IMR-90 (cell line): ENCODE data around the gene ICAM5. TPM values are rescaled to one million over a fixed set of nuclear protein-coding genes. Genes with fewer than 3 reads are reported as not detected.

Source experiments
- ATAC-seq: fragments of 200-7000 bp; cut with Tn5 transposase; 2 replicates; pipeline ENCODE4 v1.9.1; 2020; ENCODE audit warnings: low read depth, mild to moderate bottlenecking, moderate library complexity
- BruUV-seq: library from RNA; stranded (reverse); fragments of 400-500 nt; replicated peaks from 2 replicates; lab custom pipeline; 2021; lab: Mats Ljungman, UMichigan
- CTCF ChIA-PET: fragments of 300-600 bp; formaldehyde crosslinking; extraction: SDS; loops from one replicate; lab custom pipeline; 2021; ENCODE audit warnings: antibody characterized with exemption; lab: Yijun Ruan, JAX
- POLR2A ChIA-PET: fragments of 300-600 bp; sonication (Branson Sonifier 250); formaldehyde crosslinking; loops from one replicate; lab custom pipeline; 2022; ENCODE audit warnings: antibody characterized with exemption; ENCODE audit not compliant: unreplicated experiment; lab: Charles Lee
- DNase-seq: peaks from one replicate; pipeline ENCODE4 v3.0.0; 2013
- H2AFZ ChIP-seq: replicated peaks from 2 replicates; pipeline ENCODE3; 2013; ENCODE audit warnings: low read length, mild to moderate bottlenecking; ENCODE audit not compliant: poor library complexity
- H2AK5ac ChIP-seq: 2 replicates; pipeline ENCODE4 v1.6.1; 2013; ENCODE audit warnings: low read depth, low read length, inconsistent platforms
- H2AK9ac ChIP-seq: replicated peaks from 2 replicates; pipeline ENCODE3; 2013; ENCODE audit warnings: mild to moderate bottlenecking, low read depth, low read length, moderate library complexity; ENCODE audit not compliant: poor library complexity
- H2BK120ac ChIP-seq: 2 replicates; pipeline ENCODE4 v1.6.1; 2013; ENCODE audit warnings: low read depth, low read length, inconsistent platforms
- H2BK15ac ChIP-seq: 3 replicates; pipeline ENCODE4 v1.6.1; 2013; ENCODE audit warnings: low read depth, low read length, inconsistent platforms
- H2BK20ac ChIP-seq: 2 replicates; pipeline ENCODE4 v1.6.1; 2013; ENCODE audit warnings: low read depth, mild to moderate bottlenecking, inconsistent platforms, low read length, moderate library complexity
- H2BK5ac ChIP-seq: 2 replicates; pipeline ENCODE4 v1.6.1; 2013; ENCODE audit warnings: mild to moderate bottlenecking, low read depth, low read length, inconsistent platforms; ENCODE audit not compliant: poor library complexity, severe bottlenecking
- H3K14ac ChIP-seq: replicated peaks from 2 replicates; pipeline ENCODE4 v1.6.1; 2013; ENCODE audit warnings: low read depth, low read length, inconsistent platforms
- H3K18ac ChIP-seq: 2 replicates; pipeline ENCODE4 v1.6.1; 2013; ENCODE audit warnings: low read depth, low read length, control low read depth
- H3K23ac ChIP-seq: 2 replicates; pipeline ENCODE4 v1.6.1; 2013; ENCODE audit warnings: low read depth, low read length, inconsistent platforms
- H3K27ac ChIP-seq: 2 replicates; pipeline ENCODE4 v1.5.1; 2013; ENCODE audit warnings: mild to moderate bottlenecking, control low read depth, low read length; ENCODE audit not compliant: insufficient read depth
- H3K27me3 ChIP-seq: 2 replicates; pipeline ENCODE4 v1.6.1; 2013; ENCODE audit warnings: low read length; ENCODE audit not compliant: control insufficient read depth, insufficient read depth
- H3K36me3 ChIP-seq: 2 replicates; pipeline ENCODE4 v1.6.1; 2013; ENCODE audit warnings: low read length, mixed read lengths; ENCODE audit not compliant: control insufficient read depth, insufficient read depth
- H3K4ac ChIP-seq: 2 replicates; pipeline ENCODE4 v1.6.1; 2013; ENCODE audit warnings: low read depth, low read length, inconsistent platforms
- H3K4me1 ChIP-seq: 2 replicates; pipeline ENCODE4 v1.6.1; 2013; ENCODE audit warnings: low read length, mixed read lengths; ENCODE audit not compliant: control insufficient read depth, insufficient read depth
- H3K4me2 ChIP-seq: 2 replicates; pipeline ENCODE4 v1.6.1; 2013; ENCODE audit warnings: low read depth, mild to moderate bottlenecking, control low read depth, low read length, moderate library complexity
- H3K4me3 ChIP-seq: 2 replicates; pipeline ENCODE4 v1.5.1; 2013; ENCODE audit warnings: low read depth, mild to moderate bottlenecking, control low read depth, low read length, moderate library complexity; ENCODE audit not compliant: insufficient read depth
- H3K56ac ChIP-seq: 2 replicates; pipeline ENCODE4 v1.6.1; 2013; ENCODE audit warnings: low read length, inconsistent platforms; ENCODE audit not compliant: insufficient read depth; ENCODE audit errors: extremely low read depth
- H3K79me1 ChIP-seq, 2 experiments: 2 replicates each; pipeline ENCODE4 v1.6.1; 2013; ENCODE audit warnings: low read length in 2 of 2, inconsistent platforms in 1 of 2, low read depth in 1 of 2
- H3K9ac ChIP-seq: 2 replicates; pipeline ENCODE4 v1.6.1; 2013; ENCODE audit warnings: low read depth, low read length, control low read depth
- H3K9me1 ChIP-seq: 2 replicates; pipeline ENCODE4 v1.6.1; 2013; ENCODE audit warnings: low read length, inconsistent platforms; ENCODE audit not compliant: insufficient read depth
- H3K9me3 ChIP-seq: 2 replicates; pipeline ENCODE4 v1.6.1; 2013; ENCODE audit warnings: low read length; ENCODE audit not compliant: control insufficient read depth, insufficient read depth
- H4K20me1 ChIP-seq: 2 replicates; pipeline ENCODE4 v1.6.1; 2013; ENCODE audit warnings: low read length, inconsistent platforms; ENCODE audit not compliant: insufficient read depth
- H4K5ac ChIP-seq: 2 replicates; pipeline ENCODE4 v1.6.1; 2013; ENCODE audit warnings: mild to moderate bottlenecking, low read depth, low read length, control low read depth
- H4K8ac ChIP-seq, 2 experiments: 2 replicates each; pipeline ENCODE4 v1.6.1; 2013; ENCODE audit warnings: low read depth in 2 of 2, low read length in 2 of 2, control low read depth in 1 of 2, inconsistent platforms in 1 of 2
- H4K91ac ChIP-seq: 2 replicates; pipeline ENCODE4 v1.6.1; 2013; ENCODE audit warnings: low read depth, low read length, inconsistent platforms; ENCODE audit not compliant: insufficient read depth
- CHD1 ChIP-seq: IDR thresholded peaks from 2 replicates; pipeline ENCODE4 v1.6.1; 2012; ENCODE audit warnings: low read depth, low read length, improper control_type of control experiment
- CTCF ChIP-seq: conservative IDR thresholded peaks from 2 replicates; pipeline ENCODE4 v1.5.1; 2012; ENCODE audit warnings: mild to moderate bottlenecking, low read depth, low read length, improper control_type of control experiment
- ELK1 ChIP-seq: fragments of 150-350 bp; IDR thresholded peaks from 2 replicates; pipeline ENCODE4 v1.6.1; 2016; ENCODE audit warnings: low read depth, mild to moderate bottlenecking, low read length, moderate library complexity, borderline replicate concordance
- FOS ChIP-seq: fragments of 150-350 bp; IDR thresholded peaks from 2 replicates; pipeline ENCODE4 v1.6.1; 2016; ENCODE audit warnings: low read depth, low read length
- MAFK ChIP-seq: IDR thresholded peaks from 2 replicates; pipeline ENCODE4 v1.6.1; 2012; ENCODE audit warnings: low read depth, low read length, improper control_type of control experiment
- MAZ ChIP-seq: IDR thresholded peaks from 2 replicates; pipeline ENCODE4 v1.6.1; 2012; ENCODE audit warnings: low read depth, mild to moderate bottlenecking, low read length, improper control_type of control experiment, moderate library complexity, borderline replicate concordance
- MXI1 ChIP-seq: IDR thresholded peaks from 2 replicates; pipeline ENCODE4 v1.6.1; 2012; ENCODE audit warnings: low read depth, mild to moderate bottlenecking, low read length, moderate library complexity, borderline replicate concordance
- NFE2L2 ChIP-seq: fragments of 150-350 bp; IDR thresholded peaks from 2 replicates; pipeline ENCODE4 v1.6.1; 2016; ENCODE audit warnings: low read depth, mild to moderate bottlenecking, low read length
- POLR2A ChIP-seq: IDR thresholded peaks from 2 replicates; pipeline ENCODE4 v1.6.1; 2012; ENCODE audit warnings: mild to moderate bottlenecking, low read depth, low read length
- RAD21 ChIP-seq: IDR thresholded peaks from 2 replicates; pipeline ENCODE4 v1.6.1; 2012; ENCODE audit warnings: low read length, improper control_type of control experiment
- RCOR1 ChIP-seq: IDR thresholded peaks from 2 replicates; pipeline ENCODE4 v1.6.1; 2012; ENCODE audit warnings: mild to moderate bottlenecking, low read length, improper control_type of control experiment; ENCODE audit not compliant: insufficient replicate concordance
- RFX5 ChIP-seq: IDR thresholded peaks from 2 replicates; pipeline ENCODE4 v1.8.0; 2012; ENCODE audit warnings: low read depth, mild to moderate bottlenecking, low read length, moderate library complexity
- SMC3 ChIP-seq: fragments of 150-350 bp; IDR thresholded peaks from 2 replicates; pipeline ENCODE4 v1.6.1; 2016; ENCODE audit warnings: low read depth, mild to moderate bottlenecking, antibody characterized with exemption, low read length, moderate library complexity
- USF2 ChIP-seq: fragments of 150-350 bp; IDR thresholded peaks from 2 replicates; pipeline ENCODE4 v1.6.1; 2017; ENCODE audit warnings: mild to moderate bottlenecking, antibody characterized with exemption, low read length, low read depth
- WGBS, 2 experiments: methylation state at CpG; one replicate each; pipeline versions ENCODE4 v1.1.5 to v1.1.7; 2013; ENCODE audit warnings: missing lambda C conversion rate in 2 of 2; ENCODE audit not compliant: insufficient read length in 1 of 2; ENCODE audit errors: extremely low coverage in 2 of 2; 5-methylcytosine and 5-hydroxymethylcytosine counted together
- dilution Hi-C: fragments of 300-500 bp; cut with HindIII; formaldehyde crosslinking; loops from one replicate; pipeline ENCODE4 v1.14.3; 2018; ENCODE audit warnings: low sequenced_read_pairs; ENCODE audit not compliant: unreplicated experiment
- in situ Hi-C: fragments of 300-500 bp; cut with MboI; formaldehyde crosslinking; loops from 3 replicates; pipeline ENCODE4 v1.14.3; 2019; ENCODE audit warnings: low sequenced_read_pairs, inconsistent platforms, mixed read lengths
- intact Hi-C: fragments of 100-400 bp; cut with micrococcal nuclease; formaldehyde crosslinking; loops from 2 replicates; pipeline ENCODE4 v1.10.0; 2022
- polyA plus RNA-seq, 3 experiments: library from polyadenylated mRNA; depleted of rRNA; stranded (reverse); fragments of >200 nt; gene quantifications; 2 replicates each; pipeline ENCODE4 v1.2.3, GENCODE V29; 2012; ENCODE audit warnings: low replicate concordance in 1 of 3
- total RNA-seq: library from RNA; depleted of rRNA; stranded (reverse); fragments of >200 nt; gene quantifications from 2 replicates; pipeline ENCODE4 v1.2.3, GENCODE V29; 2012

The ICAM5 gene
- total and polyA plus RNA-seq, 2 of the 4 experiments (the other 2 are of a cell fraction) = 3.0 to 23.9 TPM

GRCh38 chr19:10328558-10329429 lies 39.0 kb downstream of the ICAM5 start:
- CTCF ChIA-PET = no interaction called here
- in situ Hi-C loops = no loop called here

More at GRCh38 chr19:10328558-10329429, 39.0 kb downstream of the ICAM5 start:
- Histone ChIP-seq H3K9me3 (no peaks in the 10 kb centered on the region), H3K56ac (no peak overlapping the region), H4K5ac (no peak overlapping the region), H3K4me1 (peaks cover 5% of the 10 kb centered on the region; the same call in 1 of the 2 replicates), H3K9me1 (no peaks in the 10 kb centered on the region; the same call in 1 of the 2 replicates), H2BK5ac (no peak overlapping the region), H2AK5ac (no peak overlapping the region), H3K23ac (no peak overlapping the region), H4K8ac (no peak overlapping the region), H4K20me1 (peaks cover 26% of the 10 kb centered on the region), H3K4me3 (no peak overlapping the region), H4K91ac (no peak overlapping the region), H3K4me2 (no peak overlapping the region), H3K27ac (no peak overlapping the region), H2AK9ac (no peak overlapping the region), H3K18ac (no peak overlapping the region), H3K14ac (no peak overlapping the region), H2AFZ (no peak overlapping the region), H2BK15ac (no peak overlapping the region), H2BK120ac (no peak overlapping the region), H3K79me1 (peaks cover 26 to 54% of the 10 kb centered on the region in 2 experiments; a peak in 3 of 4 replicates), H3K36me3 (peaks cover 58% of the 10 kb centered on the region), H3K9ac (no peak overlapping the region), H3K4ac (no peak overlapping the region), H2BK20ac (no peak overlapping the region), H3K27me3 (no peaks in the 10 kb centered on the region)
- intact Hi-C loops = no loop called here
- no peak for TF ChIP-seq RCOR1
- no peak for TF ChIP-seq MAZ
- TF ChIP-seq RAD21 = no peak
- TF ChIP-seq MAFK = no peak
- TF ChIP-seq USF2 = no peak
- no peak for TF ChIP-seq ELK1
- no peak for TF ChIP-seq FOS
- TF ChIP-seq RFX5 = no peak
- TF ChIP-seq CTCF = no peak
- TF ChIP-seq CHD1 = no peak
- no peak for TF ChIP-seq MXI1
- TF ChIP-seq POLR2A = no peak
- TF ChIP-seq SMC3 = no peak
- TF ChIP-seq NFE2L2 = no peak
- ATAC-seq (no peak), DNase-seq (no peak)
- dilution Hi-C loops = no loop called here
- WGBS, 2 experiments = 98% methylated on average over 26 of the region's 41 CpGs; no CpG with 5 or more reads in 1 of the 2 experiments
- POLR2A ChIA-PET = no interaction called here
- BruUV-seq = no TSS peak
